Kidney glomerular epithelial cell (primary cell): Measurements from ENCODE around the gene ROBO4.

Experiments used
- DNase-seq: peaks from one replicate; lab custom pipeline; 2025; lab: John Stamatoyannopoulos, UW

The ROBO4 gene

DNA sequence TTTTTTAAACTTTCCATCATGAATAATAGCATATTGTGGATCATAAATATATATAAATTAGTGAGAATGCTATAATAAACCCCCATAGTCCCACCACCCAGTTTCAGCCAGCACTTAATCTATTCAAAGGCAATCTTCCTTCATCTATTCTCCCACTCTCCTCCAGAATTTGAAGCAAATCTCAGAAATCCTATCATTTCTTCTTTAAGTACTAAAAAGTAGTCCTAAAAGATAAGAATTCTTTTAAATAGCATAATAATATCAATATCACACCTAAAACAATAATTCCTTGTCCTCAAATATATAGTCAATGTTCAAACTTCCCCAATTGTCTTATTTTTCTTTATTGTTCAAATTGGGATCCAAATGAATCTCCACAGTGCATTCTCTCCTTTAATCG, 57.0 kb downstream of the ROBO4 start:
- DNase-seq = no peak

DNA sequence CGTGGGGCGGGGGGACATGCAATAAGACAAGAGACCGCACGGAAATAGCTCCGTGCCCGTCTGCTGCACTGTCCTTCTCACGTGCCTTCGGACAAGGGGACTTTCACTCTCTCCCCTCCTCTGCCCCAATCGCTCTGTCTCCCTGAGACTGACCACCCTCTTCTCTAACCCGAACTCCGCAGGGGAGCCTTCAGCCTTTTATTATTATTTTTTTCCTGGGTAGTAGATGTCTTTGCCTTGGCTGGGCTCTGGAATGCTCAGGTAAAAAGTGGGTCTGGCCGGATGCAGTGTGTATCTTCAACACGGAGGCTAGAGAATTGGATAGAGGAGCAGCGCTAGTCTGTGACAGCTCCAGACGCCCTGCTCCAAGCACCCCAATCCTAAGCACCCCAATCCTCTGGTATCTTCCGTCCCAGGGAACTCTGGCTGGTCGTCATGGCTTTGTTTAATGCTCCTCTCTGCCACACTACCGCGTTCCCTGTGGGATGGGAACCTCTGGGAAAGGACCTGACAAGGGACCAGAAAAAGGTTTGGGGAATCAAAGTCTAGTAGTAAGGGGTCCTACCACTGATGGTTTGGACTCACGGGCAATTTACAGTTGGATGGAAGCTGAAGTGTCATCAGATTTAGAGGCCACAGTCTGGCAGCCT, 57.6 kb downstream of the ROBO4 start:
- no peak for DNase-seq

DNA sequence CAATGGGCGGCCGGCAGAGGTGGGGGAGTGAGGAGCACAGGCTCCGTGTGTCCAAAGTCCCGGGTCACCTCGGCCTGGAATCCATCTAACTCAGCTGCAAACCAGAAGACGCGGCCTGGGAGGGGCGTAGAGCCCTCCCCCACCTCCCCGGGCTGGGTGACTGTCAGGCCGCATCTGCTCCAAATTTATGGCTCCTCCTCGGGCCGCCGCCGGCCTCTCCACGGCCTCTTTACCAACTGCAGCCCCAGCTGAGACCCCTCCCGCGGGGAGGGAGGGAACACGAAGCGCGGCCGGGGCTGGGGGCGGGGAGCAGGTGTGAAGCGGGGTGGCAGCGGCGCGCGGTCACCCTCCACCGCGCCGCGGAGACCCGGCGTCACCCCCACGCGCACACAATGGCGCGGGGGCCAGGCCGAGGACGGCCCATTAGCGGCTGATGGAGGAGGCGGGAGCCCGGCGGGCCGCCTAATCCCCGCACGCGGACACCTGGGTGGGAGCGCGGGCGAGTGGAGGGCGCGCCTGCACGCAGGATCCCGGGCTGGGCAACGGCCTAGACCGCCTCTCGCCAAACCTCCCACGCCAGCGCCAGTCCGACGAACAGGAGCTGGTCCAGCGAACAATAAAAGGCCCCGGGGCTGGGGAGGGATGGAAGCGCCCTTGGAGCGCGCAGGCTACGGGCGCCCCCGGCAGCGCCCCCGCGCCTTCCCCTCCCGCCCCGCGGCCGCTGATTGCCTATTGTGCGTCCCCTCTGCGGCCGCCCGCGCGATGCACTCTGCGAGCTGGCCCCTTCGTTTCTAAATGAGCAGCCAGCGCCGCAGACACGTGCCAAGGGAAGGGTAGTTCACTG, 58.3 kb downstream of the ROBO4 start:
- DNase-seq = no peak

DNA sequence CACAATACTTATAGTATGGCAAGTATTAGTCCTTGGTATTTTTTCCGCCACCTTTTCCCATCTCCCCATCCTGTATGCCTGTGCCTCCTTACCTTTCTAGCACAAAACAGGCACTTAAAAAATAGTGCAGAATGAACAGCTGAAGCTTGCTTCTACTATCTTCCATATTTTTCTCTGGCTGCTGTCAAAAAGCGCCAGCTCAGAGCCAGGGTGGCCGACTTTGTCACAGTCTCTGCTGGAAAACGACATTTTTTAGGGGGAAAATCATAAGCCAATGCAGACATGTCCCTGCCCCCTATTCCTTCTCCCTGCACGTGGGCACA, 58.9 kb downstream of the ROBO4 start:
- DNase-seq = no peak

DNA sequence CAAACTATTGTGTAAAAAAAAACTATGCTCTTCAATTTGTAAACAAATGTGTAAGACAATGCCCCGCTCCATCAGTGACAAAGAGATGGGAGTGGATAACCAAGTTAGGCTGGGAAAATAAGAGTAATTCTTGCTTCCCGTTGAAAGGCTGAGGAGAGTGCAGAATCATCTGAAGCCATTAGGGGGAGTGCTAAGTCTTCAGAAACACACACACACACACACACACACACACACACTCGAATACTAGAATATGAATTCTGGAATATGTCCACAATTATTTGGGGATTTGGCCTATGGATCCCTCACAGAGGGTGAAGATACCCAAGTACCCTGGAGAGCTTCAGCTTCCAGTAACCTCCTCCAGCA, 60.2 kb downstream of the ROBO4 start:
- peak; percentile 80 for DNase-seq

DNA sequence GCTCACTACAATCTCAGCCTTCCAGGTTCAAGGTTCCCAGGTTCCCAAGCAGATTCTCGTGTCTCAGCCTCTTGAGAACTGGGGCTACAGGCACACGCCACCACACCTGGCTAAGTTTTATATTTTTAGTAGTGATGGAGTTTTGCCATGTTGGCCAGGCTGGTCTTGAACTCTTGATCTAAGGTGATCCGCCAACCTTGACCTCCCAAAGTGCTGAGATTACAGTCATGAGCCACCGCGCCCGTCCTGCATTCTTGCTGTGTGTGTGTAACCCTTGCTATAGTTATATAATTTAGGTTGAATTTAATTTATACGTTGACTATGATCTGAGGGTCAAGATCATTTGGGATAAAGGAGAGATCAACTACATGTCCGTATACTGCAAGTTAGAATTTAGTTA, 61.7 kb downstream of the ROBO4 start:
- DNase-seq = no peak

DNA sequence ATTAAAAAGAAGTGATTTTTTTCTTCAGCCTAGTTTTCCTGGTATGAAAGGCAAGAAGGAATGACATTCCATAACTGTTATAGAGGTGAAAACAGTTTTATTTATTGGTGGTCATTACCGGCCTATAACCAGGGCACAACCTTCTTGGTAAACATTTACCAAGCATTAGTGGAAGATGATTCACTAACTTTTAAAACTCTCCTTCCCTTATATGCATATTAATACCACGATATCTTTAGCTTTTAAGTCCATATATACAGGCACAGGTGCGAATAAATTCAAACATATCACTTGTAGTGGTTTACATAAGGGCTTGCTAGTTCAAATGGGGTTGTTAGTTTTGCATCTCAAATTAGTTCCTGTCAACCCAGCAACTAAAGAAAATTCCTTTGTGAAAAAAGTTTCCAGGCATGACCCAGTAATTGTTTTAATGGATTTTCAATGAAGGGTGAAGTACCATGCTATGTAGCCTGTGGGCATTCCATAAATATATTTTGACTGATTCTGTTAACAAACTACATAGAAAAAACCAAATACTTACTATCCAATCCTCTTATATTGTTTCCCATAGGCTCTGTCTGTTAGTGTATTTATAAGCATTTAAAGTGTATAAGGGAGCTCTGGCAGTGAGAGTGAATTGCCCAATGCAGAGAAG, 63.0 kb downstream of the ROBO4 start:
- peak; percentile 58 for DNase-seq
